ENCODE measurements around the gene CCAR1.

GRCh38 chr10:68804692-68805091 is 83.7 kb downstream of the CCAR1 start:
- TF ChIP-seq CTCF (IDR thresholded peaks at IDR 0.05; ENCODE audit: low read length) (no peak), EZH2 (optimal IDR thresholded peaks at IDR 0.05; ENCODE audit: low read depth, low read length) (no peak), EZH2phosphoT487 (IDR thresholded peaks at IDR 0.05; ENCODE audit: low read length) (no peak)

Data from MM.1S (cell line).